Colonic mucosa (tissue), 4 donors: ENCODE measurements around the gene ABCG4. TPM values are rescaled to one million over a fixed set of nuclear protein-coding genes. Genes with fewer than 3 reads are reported as not detected.

Source experiments
- DNase-seq: peaks from one replicate; pipeline ENCODE4 v3.0.0-alpha.2; 2020
- H3K27ac ChIP-seq: fragments of 200-600 bp; one replicate; pipeline ENCODE4 v1.8.0; 2021
- H3K27me3 ChIP-seq: fragments of 200-600 bp; one replicate; pipeline ENCODE4 v1.8.0; 2021
- H3K36me3 ChIP-seq: fragments of 200-600 bp; one replicate; pipeline ENCODE4 v1.8.0; 2021
- H3K4me1 ChIP-seq: fragments of 200-600 bp; one replicate; pipeline ENCODE4 v1.8.0; 2021; ENCODE audit warnings: mild to moderate bottlenecking
- H3K4me3 ChIP-seq: fragments of 200-600 bp; one replicate; pipeline ENCODE4 v1.8.0; 2021
- H3K9ac ChIP-seq, 2 donors: one replicate each; pipeline ENCODE4 v1.7.0; 2013; ENCODE audit warnings: control low read depth in 2 of 2, low read depth in 2 of 2, low read length in 2 of 2
- H3K9me3 ChIP-seq: fragments of 200-600 bp; one replicate; pipeline ENCODE4 v1.8.0; 2021
- CTCF ChIP-seq: fragments of 200-600 bp; IDR thresholded peaks from one replicate; pipeline ENCODE4 v1.8.0; 2022; ENCODE audit warnings: antibody characterized with exemption, mild to moderate bottlenecking
- intact Hi-C: fragments of 100-400 bp; cut with DNase I; formaldehyde crosslinking; loops from one replicate; pipeline ENCODE4 v1.14.1; 2022
- total RNA-seq, 2 donors: library from RNA; stranded (reverse); fragmentation: NEBNext Ultra II Directional in 1 of 2; extraction: Animal tissue kit (Norgen Biotek cat#: 25700) in 1 of 2; gene quantifications; one replicate each; pipeline ENCODE4 v1.2.1, GENCODE V29; 2021
- donor health status: healthy.
- donor health status: DM: no; HTN: no; CAD: no.
- donor health status: DM: no; HTN: no; CAD: no.

ABCG4 gene
- total RNA-seq, 2 donors from 2014 or later: 0.05 to 0.22 TPM

DNA sequence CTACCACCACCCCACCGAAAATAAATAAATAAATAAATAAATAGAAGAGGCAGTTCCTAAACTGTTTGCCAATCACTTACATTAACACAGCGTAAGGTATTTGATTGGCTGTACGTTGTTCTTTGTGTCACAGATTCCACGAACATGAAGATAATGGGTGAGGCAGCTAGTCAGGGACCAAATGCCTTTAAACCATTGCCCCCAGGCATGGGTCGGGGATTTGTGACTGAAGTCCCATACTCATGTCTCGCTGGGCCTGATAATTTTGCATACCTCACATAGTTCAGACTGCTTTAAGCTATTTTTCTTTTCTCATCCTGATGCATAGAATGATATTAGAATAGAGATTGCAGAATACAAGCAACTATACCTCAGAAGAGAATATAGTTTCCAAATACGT lies 53.7 kb downstream of the ABCG4 start:
- intact Hi-C loops: loop anchor here (5.0 kb wide), 1 partner anchor 105 kb away; a partner anchor contains a TSS
- Histone ChIP-seq H3K4me3 (no peak overlapping the region), H3K4me1 (peaks cover 3% of the 10 kb centered on the region), H3K27ac (no peak overlapping the region), H3K36me3 (no peaks in the 10 kb centered on the region), H3K9ac (no peak overlapping the region), H3K9me3 (no peaks in the 10 kb centered on the region), H3K27me3 (no peaks in the 10 kb centered on the region)
- no peak for DNase-seq
- TF ChIP-seq CTCF: no peak

DNA sequence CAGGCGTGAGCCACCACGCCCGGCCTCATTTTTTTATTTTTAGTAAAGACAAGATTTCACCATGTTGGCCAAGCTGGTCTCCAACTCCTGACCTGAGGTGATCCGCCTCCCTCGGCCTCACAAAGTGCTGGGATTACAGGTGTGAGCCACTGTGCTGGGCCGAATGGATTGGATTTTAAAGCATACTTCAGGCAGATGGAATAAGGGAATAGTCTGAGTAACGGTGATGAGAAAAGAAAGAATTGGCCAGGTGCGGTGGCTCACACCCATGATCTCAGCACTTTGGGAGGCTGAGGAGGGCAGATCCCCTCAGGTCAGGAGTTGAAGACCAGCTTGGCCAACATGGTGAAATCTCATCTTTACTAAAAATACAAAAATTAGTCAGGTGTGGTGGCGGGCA lies 55.2 kb downstream of the ABCG4 start:
- Histone ChIP-seq H3K4me1 (peaks cover 3% of the 10 kb centered on the region), H3K9me3 (no peaks in the 10 kb centered on the region), H3K27me3 (no peaks in the 10 kb centered on the region), H3K27ac (no peak overlapping the region), H3K9ac (no peak overlapping the region), H3K4me3 (no peak overlapping the region), H3K36me3 (no peaks in the 10 kb centered on the region)
- intact Hi-C loops: loop anchor here (5.0 kb wide), 1 partner anchor 107 kb away; a partner anchor contains a TSS
- DNase-seq: no peak
- TF ChIP-seq CTCF: no peak

- Histone ChIP-seq H3K36me3 (no peaks in the 10 kb centered on the region), H3K9ac (no peak overlapping the region), H3K4me3 (no peak overlapping the region), H3K9me3 (no peaks in the 10 kb centered on the region), H3K27ac (peak overlapping the region; percentile 93), H3K27me3 (no peaks in the 10 kb centered on the region), H3K4me1 (peaks cover 3% of the 10 kb centered on the region)
- DNase-seq: no peak
- intact Hi-C loops: loop anchor here (5.0 kb wide), 1 partner anchor 127 kb away; the partner anchor contains the start of gene RNF26
- no peak for TF ChIP-seq CTCF
Observed at GRCh38 chr11:119205080-119205479, 56.2 kb downstream of the ABCG4 start.

DNA sequence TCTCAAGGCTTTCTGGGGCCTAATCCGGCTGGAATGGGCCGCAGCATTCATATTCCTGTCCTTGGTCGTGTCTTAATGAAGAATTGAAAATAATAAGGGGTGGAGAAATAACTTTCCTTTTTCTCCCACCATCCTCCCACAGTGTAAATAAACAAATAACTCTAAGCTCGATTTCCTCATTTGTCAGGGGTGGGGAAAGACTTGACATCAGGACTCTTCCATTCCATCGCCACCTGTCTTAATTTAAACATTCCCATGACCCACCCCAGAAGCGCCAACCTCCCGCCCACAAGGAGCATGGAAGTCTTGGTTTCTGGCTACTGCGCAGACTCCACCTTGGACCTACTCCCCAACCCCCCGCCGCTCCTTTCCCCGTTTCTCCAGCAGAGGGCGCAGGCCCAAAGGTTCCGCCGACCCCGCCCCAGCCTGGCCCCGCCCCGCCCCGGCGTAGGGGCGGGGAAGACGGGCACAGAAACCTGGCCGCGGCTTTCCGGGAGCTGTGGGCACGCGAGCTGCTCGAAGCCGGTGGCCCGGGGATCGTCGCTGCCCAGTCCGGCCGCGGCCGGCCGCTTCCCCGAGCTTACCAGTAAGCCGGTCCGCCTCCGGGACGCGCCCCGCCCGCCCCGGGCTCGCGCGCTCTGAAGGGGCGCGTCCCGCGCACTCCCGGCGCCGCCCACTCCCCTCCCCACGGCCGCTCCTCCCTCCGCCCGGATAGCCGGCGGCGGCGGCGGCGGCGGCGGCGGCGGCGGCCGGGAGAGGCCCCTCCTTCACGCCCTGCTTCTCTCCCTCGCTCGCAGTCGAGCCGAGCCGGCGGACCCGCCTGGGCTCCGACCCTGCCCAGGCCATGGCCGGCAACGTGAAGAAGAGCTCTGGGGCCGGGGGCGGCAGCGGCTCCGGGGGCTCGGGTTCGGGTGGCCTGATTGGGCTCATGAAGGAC lies 57.0 kb downstream of the ABCG4 start, which contains the start of gene CBL:
Gene CBL (plus strand): TSS at position 766 of the 937 bp plus-strand sequence. CDS start 79 bp downstream, at position 845.
- Histone ChIP-seq H3K27ac (peak within 1 kb of the TSS; percentile 93), H3K4me3 (peak within 1 kb of the TSS; percentile 93), H3K9me3 (no peaks in the 10 kb centered on the region), H3K27me3 (no peaks in the 10 kb centered on the region), H3K36me3 (no peaks in the 10 kb centered on the region), H3K9ac (peak within 1 kb of the TSS; percentile 86 to 92), H3K4me1 (peaks cover 3% of the 10 kb centered on the region)
- TF ChIP-seq CTCF: peak; percentile 89
- peak; percentile 99 for DNase-seq
- intact Hi-C loops: loop anchor here (5.0 kb wide), 1 partner anchor 126 kb away; the partner anchor contains the start of gene RNF26

DNA sequence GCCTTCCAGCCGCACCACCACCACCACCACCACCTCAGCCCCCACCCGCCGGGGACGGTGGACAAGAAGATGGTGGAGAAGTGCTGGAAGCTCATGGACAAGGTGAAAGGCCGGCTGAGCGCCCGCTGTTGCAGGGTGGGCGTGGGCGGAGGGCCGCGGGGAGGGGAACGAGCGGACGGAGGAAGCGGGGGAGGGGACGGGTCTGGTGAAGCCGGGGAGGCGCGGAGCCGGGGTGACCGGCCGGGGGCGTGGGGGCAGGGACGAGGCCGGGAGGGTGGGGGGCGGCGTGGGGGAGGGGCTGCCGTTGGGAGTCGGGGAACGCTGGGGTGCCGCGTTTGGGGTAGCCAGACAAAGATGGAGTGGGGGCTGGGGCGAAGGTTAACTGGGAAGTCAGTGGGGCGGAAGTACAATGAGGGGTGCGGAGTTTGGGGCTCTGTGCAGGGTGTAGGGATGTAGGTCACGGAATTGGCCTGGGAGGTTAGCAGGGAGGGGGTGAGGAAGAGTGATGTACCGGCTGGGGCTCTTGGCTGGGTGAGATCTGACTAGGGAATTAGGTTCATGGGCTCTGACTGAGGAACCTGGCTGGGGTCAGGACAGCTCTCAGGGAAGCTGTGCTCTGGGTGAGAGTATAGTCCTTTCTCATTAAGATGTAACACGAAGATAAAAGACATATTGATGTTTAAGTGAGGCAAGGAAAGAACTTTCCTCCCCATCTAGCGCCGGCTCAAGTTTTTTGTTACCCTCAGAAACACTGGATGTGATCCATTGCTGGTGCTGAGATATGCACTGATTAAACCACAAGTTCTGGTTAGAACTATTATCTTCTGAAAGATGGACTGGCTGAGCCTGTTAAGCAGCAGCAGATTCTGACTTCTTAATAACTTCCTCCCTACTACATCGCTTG lies 57.9 kb downstream of the ABCG4 start:
- Histone ChIP-seq H3K9ac (peak overlapping the region; percentile 86 to 92), H3K27me3 (no peaks in the 10 kb centered on the region), H3K27ac (peak overlapping the region; percentile 93), H3K4me1 (peaks cover 3% of the 10 kb centered on the region), H3K36me3 (no peaks in the 10 kb centered on the region), H3K4me3 (peak overlapping the region; percentile 93), H3K9me3 (no peaks in the 10 kb centered on the region)
- intact Hi-C loops: loop anchor here (5.0 kb wide), 1 partner anchor 126 kb away; the partner anchor contains the start of gene RNF26
- no peak for TF ChIP-seq CTCF
- DNase-seq: peak; percentile 64
